Thoracic aorta (tissue), 2 donors: ENCODE data around the gene CCDC141. TPM values are rescaled to one million over a fixed set of nuclear protein-coding genes. Genes with fewer than 3 reads are reported as not detected.
"Not testable (repeated sequence)": the region's sequence is repeated elsewhere in the genome, so short reads cannot be mapped to it uniquely, and the experiment has no call there.

Experiments used
- ATAC-seq: fragments of 150-250 bp; one replicate; pipeline ENCODE4 v1.8.0; 2017; ENCODE audit warnings: low read depth; ENCODE audit not compliant: insufficient number of reproducible peaks, low FRiP score
- DNase-seq: peaks from one replicate; pipeline ENCODE4 v3.0.0-alpha.2; 2020; ENCODE audit warnings: low spot score
- H3K27ac ChIP-seq, 2 donors: fragments of 200-600 bp; sonication (generic); 1 replicate in 1 of 2; 2 replicates in 1 of 2; pipeline ENCODE4 v1.5.1; 2016; ENCODE audit warnings: mild to moderate bottlenecking in 2 of 2, moderate library complexity in 2 of 2
- H3K27me3 ChIP-seq: fragments of 200-600 bp; sonication (generic); replicated peaks from 2 replicates; pipeline ENCODE4 v1.6.0; 2016; ENCODE audit warnings: mild to moderate bottlenecking; ENCODE audit not compliant: insufficient read depth
- H3K36me3 ChIP-seq: fragments of 200-600 bp; sonication (generic); one replicate; pipeline ENCODE4 v1.5.1; 2016
- H3K4me1 ChIP-seq, 2 donors: fragments of 200-600 bp; sonication (generic); 1 replicate in 1 of 2; 2 replicates in 1 of 2; pipeline versions ENCODE4 v1.5.1 to v1.6.0; 2016; ENCODE audit warnings: low read depth in 2 of 2, mild to moderate bottlenecking in 1 of 2; ENCODE audit not compliant: control insufficient read depth in 1 of 2
- H3K4me3 ChIP-seq: fragments of 200-600 bp; sonication (generic); 2 replicates; pipeline ENCODE4 v1.5.1; 2016; ENCODE audit warnings: mild to moderate bottlenecking
- H3K9me3 ChIP-seq: fragments of 200-600 bp; sonication (generic); 2 replicates; pipeline ENCODE4 v1.5.1; 2016
- total RNA-seq, 2 donors: library from RNA; depleted of rRNA; stranded (reverse); fragments of >200 nt; gene quantifications; one replicate each; pipeline versions ENCODE4 v1.1.0 to v1.2.3, GENCODE V29; 2016
- TF ChIP-seq, protein P1 (sequence below): fragments of 200-600 bp; sonication (generic); IDR thresholded peaks from one replicate; pipeline ENCODE4 v1.5.1; 2019; ENCODE audit warnings: antibody characterized with exemption

Gene CCDC141
- total RNA-seq, 2 donors from 2014 or later, result 2.4 to 4.8 TPM

GRCh38 chr2:179051250-179051649 is 1.3 kb upstream of the CCDC141 start:
- ATAC-seq (no peak), DNase-seq (no peak)
- H3K9me3 ChIP-seq, result no peaks in the 10 kb centered on the region
- H3K27me3 ChIP-seq, result no peaks in the 10 kb centered on the region
- peaks cover 17 to 28% of the 10 kb centered on the region in 2 donors for H3K4me1 ChIP-seq
- TF ChIP-seq, protein P1, sequence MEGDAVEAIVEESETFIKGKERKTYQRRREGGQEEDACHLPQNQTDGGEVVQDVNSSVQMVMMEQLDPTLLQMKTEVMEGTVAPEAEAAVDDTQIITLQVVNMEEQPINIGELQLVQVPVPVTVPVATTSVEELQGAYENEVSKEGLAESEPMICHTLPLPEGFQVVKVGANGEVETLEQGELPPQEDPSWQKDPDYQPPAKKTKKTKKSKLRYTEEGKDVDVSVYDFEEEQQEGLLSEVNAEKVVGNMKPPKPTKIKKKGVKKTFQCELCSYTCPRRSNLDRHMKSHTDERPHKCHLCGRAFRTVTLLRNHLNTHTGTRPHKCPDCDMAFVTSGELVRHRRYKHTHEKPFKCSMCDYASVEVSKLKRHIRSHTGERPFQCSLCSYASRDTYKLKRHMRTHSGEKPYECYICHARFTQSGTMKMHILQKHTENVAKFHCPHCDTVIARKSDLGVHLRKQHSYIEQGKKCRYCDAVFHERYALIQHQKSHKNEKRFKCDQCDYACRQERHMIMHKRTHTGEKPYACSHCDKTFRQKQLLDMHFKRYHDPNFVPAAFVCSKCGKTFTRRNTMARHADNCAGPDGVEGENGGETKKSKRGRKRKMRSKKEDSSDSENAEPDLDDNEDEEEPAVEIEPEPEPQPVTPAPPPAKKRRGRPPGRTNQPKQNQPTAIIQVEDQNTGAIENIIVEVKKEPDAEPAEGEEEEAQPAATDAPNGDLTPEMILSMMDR, result no peak
- no peak overlapping the region for H3K4me3 ChIP-seq
- H3K27ac ChIP-seq, result no peak overlapping the region
- H3K36me3 ChIP-seq, result no peaks in the 10 kb centered on the region

GRCh38 chr2:179050755-179051154 is 818 bp upstream of the CCDC141 start:
- Histone ChIP-seq H3K9me3 (no peaks in the 10 kb centered on the region), H3K27me3 (no peaks in the 10 kb centered on the region), H3K27ac (no peak overlapping the region), H3K36me3 (no peaks in the 10 kb centered on the region), H3K4me1 (peaks cover 17 to 28% of the 10 kb centered on the region in 2 donors), H3K4me3 (peak overlapping the region; percentile 59)
- DNase-seq (no peak), ATAC-seq (no peak)
- TF ChIP-seq, protein P1, result no peak

DNA sequence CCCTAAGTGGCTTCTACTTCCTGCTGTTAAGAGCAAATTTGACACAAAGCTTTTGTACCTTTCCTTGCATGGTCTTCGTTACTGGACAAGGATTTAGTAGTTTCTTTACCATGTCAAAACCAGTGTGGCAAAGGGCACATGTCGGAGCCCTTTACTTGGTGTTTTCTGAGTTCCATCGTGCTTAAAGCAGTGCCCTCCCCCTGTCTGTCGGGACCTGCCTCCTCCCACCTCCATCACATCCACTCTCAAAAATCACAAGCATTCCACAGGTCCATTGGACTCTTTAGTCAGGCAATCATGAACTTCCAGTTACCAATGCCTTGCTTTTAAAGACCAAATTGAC is 763 bp downstream of the CCDC141 start:
- H3K27ac ChIP-seq, result no peak overlapping the region
- peak overlapping the region; percentile 59 for H3K4me3 ChIP-seq
- no peaks in the 10 kb centered on the region for H3K36me3 ChIP-seq
- H3K27me3 ChIP-seq, result no peaks in the 10 kb centered on the region
- H3K4me1 ChIP-seq, result peaks cover 17 to 28% of the 10 kb centered on the region in 2 donors
- DNase-seq (no peak), ATAC-seq (no peak)
- TF ChIP-seq, protein P1, result no peak
- no peaks in the 10 kb centered on the region for H3K9me3 ChIP-seq

DNA sequence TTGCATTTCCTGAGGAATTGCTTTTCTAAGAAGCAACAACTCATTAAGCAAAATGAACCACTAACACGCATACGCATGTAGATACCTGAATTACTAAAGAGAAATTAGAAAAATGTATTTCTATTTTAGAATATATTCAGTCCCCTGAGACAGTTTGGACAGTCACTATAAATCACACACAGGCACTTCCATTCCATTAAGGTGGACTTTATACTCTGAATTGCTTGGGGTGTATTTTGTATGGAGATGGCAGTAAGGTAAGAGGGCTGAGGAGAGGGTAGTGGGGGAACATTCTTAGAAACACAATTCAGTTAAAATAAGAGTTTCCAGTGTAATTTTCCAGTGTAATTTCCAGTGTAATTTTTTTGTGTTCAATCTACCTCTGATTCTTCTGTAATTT is 1.8 kb downstream of the CCDC141 start:
- Histone ChIP-seq H3K9me3 (no peaks in the 10 kb centered on the region), H3K27ac (no peak overlapping the region), H3K4me3 (no peak overlapping the region), H3K27me3 (no peaks in the 10 kb centered on the region), H3K4me1 (peaks cover 17 to 28% of the 10 kb centered on the region in 2 donors), H3K36me3 (no peaks in the 10 kb centered on the region)
- no peak for DNase-seq
- no peak for ATAC-seq
- TF ChIP-seq, protein P1, result no peak

- H3K27me3 ChIP-seq, H3K9me3 ChIP-seq, H3K36me3 ChIP-seq, ATAC-seq, H3K27ac ChIP-seq, H3K4me3 ChIP-seq, DNase-seq: not testable (repeated sequence)
- H3K4me1 ChIP-seq, result peaks cover 11 to 21% of the 10 kb centered on the region in 2 donors
Measured at GRCh38 chr2:179045602-179046001, 4.3 kb downstream of the CCDC141 start.

- TF ChIP-seq, protein P1, result no peak
- H3K36me3 ChIP-seq, result no peaks in the 10 kb centered on the region
- H3K4me3 ChIP-seq, result no peak overlapping the region
- peaks cover under 1 to 10% of the 10 kb centered on the region in 2 donors for H3K4me1 ChIP-seq
- H3K27ac ChIP-seq, result no peak overlapping the region
- ATAC-seq, result no peak
- no peaks in the 10 kb centered on the region for H3K9me3 ChIP-seq
- no peaks in the 10 kb centered on the region for H3K27me3 ChIP-seq
- DNase-seq, result no peak
Measured at GRCh38 chr2:179044500-179044899, 5.4 kb downstream of the CCDC141 start.
